Small intestine (tissue), 7 donors: ENCODE results near the gene METTL14. TPM values are rescaled to one million over a fixed set of nuclear protein-coding genes. Genes with fewer than 3 reads are reported as not detected.

ENCODE experiments used
- DNase-seq, 2 donors: peaks; one replicate each; pipeline versions ENCODE4 v3.0.0 to v3.0.0-alpha.2; 2013
- FAIRE-seq: peaks from 2 replicates; lab custom pipeline; 2012; peaks lifted over from hg19 to GRCh38; lab: Jason Lieb, UNC
- H3K27ac ChIP-seq, 3 donors: one replicate each; pipeline ENCODE4 v1.5.1; 2013; ENCODE audit warnings: low read length in 2 of 3, mild to moderate bottlenecking in 2 of 3, control low read depth in 1 of 3, inconsistent platforms in 1 of 3, low read depth in 1 of 3, moderate library complexity in 1 of 3
- H3K27me3 ChIP-seq, 3 donors: one replicate each; pipeline ENCODE4 v1.6.1; 2013; ENCODE audit warnings: low read length in 3 of 3, inconsistent platforms in 1 of 3; ENCODE audit not compliant: control insufficient read depth in 3 of 3, insufficient read depth in 3 of 3
- H3K36me3 ChIP-seq, 3 donors: one replicate each; pipeline ENCODE4 v1.6.1; 2013; ENCODE audit warnings: low read length in 3 of 3, inconsistent platforms in 1 of 3, low read depth in 1 of 3, mild to moderate bottlenecking in 1 of 3, moderate library complexity in 1 of 3; ENCODE audit not compliant: control insufficient read depth in 3 of 3, insufficient read depth in 2 of 3
- H3K4me1 ChIP-seq, 3 donors: one replicate each; pipeline ENCODE4 v1.6.1; 2013; ENCODE audit warnings: low read length in 2 of 3, inconsistent platforms in 1 of 3, low read depth in 1 of 3, mild to moderate bottlenecking in 1 of 3, moderate library complexity in 1 of 3; ENCODE audit not compliant: control insufficient read depth in 3 of 3, insufficient read depth in 2 of 3
- H3K4me3 ChIP-seq, 3 donors: one replicate each; pipeline ENCODE4 v1.5.1; 2013; ENCODE audit warnings: low read length in 3 of 3, control low read depth in 1 of 3, inconsistent platforms in 1 of 3, low read depth in 1 of 3, mild to moderate bottlenecking in 1 of 3, moderate library complexity in 1 of 3
- H3K9me3 ChIP-seq, 2 donors: one replicate each; pipeline ENCODE4 v1.6.1; 2013; ENCODE audit warnings: low read depth in 1 of 2, low read length in 1 of 2; ENCODE audit not compliant: control insufficient read depth in 2 of 2, insufficient read depth in 1 of 2
- WGBS, 3 donors: extraction: QIAGEN DNeasy Blood & Tissue Kit; methylation state at CpG; one replicate each; pipeline ENCODE4 v1.1.7; 2013; 5-methylcytosine and 5-hydroxymethylcytosine counted together
- polyA plus RNA-seq, 4 donors: library from polyadenylated mRNA; stranded (reverse) in 3 of 4; unstranded in 1 of 4; fragments of 200-250 nt in 3 of 4; fragments of 120-200 nt in 1 of 4; gene quantifications; one replicate each; pipeline versions ENCODE4 v1.2.1 to v1.2.3, GENCODE V29; 2013
- donor health status: healthy with polysubstance abuse.
- donor health status: control.
- donor health status: control.
- donor health status: Bipolar disorder and iron deficiency.
- donor health status: healthy.

The METTL14 gene
- polyA plus RNA-seq, 4 donors: 5.9 to 39.7 (median 9.8) TPM

DNA sequence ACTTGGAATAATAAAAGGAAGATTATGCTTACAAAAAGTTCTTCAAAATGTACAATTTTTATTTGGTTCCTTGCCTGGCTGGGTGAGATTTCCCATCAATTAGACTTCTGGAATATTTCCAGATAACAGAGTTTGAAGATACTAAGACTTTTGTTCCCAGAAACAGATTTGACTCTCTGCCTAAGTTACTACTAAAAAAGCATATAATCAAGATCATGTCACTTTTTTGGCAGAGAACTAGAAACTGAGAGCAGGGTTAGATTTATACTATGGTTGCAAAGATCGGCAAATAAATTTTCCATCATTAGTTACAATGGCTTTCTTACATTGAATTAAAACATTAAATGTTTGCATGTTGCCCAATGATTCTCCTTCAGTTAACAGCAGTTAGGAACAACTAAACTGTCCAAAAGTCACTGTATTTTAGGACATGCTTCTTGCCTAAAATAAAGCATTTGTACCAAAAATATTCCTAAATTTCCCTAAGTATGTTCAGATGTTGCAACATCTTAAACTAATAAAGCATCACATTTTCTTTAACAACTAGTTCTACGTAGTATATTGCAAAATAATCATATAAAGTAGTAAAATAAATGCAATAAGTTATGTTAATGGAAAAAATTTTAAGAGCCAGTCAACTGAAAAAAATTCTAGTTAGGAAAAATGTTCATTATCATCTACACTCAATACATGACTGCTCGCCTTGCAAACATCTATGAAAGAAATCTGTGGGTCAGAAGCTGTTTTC lies 77.7 kb downstream of the METTL14 start:
- peaks cover 0 to 6% (median 0%) of the 10 kb centered on the region in 3 donors for H3K4me1 ChIP-seq
- no peak overlapping the region for H3K27ac ChIP-seq
- no peak overlapping the region for H3K4me3 ChIP-seq
- no peak for DNase-seq
- FAIRE-seq: no peak
- WGBS, 3 donors: 68 to 92% (median 91%) methylated on average over 3 of the region's 3 CpGs
- no peaks in the 10 kb centered on the region for H3K27me3 ChIP-seq
- peaks cover 7 to 20% (median 8%) of the 10 kb centered on the region in 3 donors for H3K36me3 ChIP-seq
- no peaks in the 10 kb centered on the region for H3K9me3 ChIP-seq

Other genes starting within 250 kb of the METTL14 start
- 10 to 100 TPM; 28.1 to 57.9 (median 46.5) TPM for gene SEC24D, start 150.7 kb downstream of the METTL14 start, polyA plus RNA-seq
- gene SYNPO2, start 203.5 kb downstream of the METTL14 start, polyA plus RNA-seq: 10 to 100 TPM in 2 of 4 donors, 1 to 10 TPM in 2; 1.1 to 25.3 (median 10.1) TPM